ENCODE data around the gene SIK2.
"Not testable (repeated sequence)": the region's sequence is repeated elsewhere in the genome, so short reads cannot be mapped to it uniquely, and the experiment has no call there.

SIK2 gene

DNA sequence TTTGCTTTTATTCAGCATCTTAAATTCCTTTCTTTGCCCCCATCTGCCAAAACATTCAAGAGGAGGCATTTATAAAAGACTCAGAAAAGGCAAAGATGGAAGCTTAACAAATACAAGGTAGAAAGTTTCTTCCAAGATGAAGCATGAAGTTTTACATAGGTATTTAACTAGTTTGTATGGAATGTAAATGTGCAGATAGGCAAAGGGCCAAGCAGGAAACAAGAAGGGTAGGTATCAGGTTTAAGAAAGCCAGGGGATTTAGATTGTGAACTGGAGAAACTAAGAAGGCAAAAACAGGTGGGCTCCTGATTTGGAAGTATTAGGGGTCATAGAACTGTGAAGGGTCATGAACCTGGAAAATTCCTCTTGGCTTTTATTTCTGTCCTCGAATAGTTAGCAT lies 101.3 kb downstream of the SIK2 start:
- no peak for DNase-seq

DNA sequence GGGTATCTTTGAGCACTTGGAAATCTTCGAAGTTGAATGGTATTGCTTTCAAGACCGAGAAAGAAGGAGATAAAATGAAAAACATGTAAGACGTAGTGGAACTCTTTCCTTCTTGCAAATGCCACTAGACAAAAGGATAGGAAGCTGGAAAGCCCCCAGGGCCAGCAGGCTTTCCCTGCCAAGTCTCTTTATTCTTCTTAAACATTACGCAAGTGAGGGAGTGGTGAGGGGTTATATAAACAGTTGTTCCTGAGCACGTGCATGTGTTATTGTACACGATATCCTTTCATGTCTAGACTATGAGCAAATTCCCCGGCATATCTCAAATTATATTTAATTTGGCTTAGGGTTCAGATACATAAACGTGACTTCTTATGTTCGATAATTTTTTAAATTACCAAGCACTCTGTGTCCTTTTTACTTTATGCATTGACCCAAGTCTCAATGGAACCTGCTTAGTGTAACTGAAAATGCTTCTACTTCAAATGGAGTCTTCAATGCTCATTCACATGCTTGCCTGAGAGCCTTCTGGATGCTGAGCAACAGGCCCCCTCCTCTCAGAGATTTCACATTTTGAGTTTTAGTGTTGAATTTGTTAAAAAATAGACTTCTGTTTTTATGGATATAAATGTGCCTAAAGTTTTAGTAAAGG lies 104.9 kb downstream of the SIK2 start:
- DNase-seq, result no peak

DNA sequence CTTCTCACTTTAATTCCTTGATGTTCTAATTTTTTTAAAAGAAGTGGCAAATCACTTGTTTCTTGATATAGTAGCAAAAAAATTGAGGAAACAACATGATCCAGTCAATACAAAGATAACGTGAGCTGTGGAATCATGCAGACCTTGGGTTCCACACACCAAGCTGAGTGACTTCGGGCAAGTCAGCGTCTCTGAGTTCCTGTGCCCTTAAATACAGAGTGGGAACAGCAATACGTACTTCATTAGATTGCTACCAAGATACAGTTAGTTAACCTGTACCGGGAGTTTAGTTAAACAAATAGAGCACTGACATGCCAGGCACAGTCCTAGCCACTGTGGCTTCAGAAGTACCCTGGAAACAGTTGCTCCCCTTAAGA lies 105.4 kb downstream of the SIK2 start:
- no peak for DNase-seq

DNA sequence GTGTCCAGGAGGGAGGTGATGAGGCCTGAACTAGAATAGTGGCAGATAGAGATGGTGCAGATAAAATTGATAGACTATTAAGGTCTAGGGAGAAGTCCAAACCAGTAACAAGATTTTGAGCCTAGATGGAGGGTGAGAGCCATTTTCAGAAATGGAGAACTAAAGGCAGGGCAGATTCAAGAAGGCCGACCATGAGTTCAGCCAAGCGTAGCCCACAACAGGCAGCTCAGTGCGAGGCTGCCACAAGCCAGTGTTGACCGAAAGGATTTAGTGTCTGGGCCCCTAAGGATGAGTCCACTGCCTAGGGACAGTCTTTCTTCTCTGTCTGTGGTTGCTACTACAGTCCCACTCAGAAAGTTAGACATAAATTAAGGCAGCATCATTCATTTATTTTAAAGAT lies 112.3 kb downstream of the SIK2 start:
- no peak for DNase-seq

DNA sequence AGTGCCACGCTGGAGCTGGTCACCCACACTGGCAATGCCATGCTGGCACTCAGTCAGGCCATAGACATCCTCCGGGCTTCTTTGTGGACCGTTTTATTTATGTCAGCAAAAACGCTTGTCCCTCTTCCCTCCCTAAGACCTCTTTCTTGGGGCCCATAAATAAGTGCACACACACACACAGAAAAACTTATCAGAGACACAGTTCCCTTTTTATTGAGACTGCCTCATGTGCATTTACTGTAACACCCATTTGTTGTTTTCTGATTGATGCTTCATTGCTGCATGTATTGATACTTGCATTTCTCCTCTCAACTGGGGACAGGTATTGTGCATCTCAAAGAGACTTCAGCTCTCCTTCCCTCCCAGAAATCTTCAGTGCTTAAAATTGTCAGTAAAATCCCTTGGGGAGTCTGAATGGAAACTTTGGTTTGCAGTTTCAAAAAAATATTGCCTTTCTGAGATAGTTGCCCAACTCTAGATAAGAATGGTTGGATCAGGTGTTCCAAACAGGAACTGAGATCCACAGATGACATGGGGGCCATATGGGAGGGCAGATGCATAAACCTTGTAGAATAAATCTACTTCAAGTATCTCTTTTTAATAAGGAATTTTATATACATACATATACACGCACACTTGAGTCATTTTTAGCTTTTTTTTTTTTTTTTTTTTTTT lies 113.0 kb downstream of the SIK2 start:
- no peak for DNase-seq

DNA sequence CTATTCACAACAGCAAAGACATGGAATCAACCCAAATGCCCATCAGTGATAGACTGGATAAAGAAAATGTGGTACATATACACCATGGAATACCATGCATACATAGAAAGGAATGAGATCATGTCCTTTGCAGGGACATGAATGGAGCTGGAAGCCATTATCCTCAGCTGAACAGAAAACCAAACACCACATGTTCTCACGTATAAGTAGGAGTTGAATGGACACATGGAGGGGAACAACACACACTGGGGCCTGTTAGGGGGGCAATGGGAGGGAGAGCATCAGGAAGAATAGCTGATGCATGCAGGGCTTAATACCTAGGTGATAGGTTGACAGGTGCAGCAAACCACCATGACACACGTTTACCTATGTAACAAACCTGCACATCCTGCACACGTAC lies 115.4 kb downstream of the SIK2 start:
- not testable (repeated sequence) for DNase-seq

DNA sequence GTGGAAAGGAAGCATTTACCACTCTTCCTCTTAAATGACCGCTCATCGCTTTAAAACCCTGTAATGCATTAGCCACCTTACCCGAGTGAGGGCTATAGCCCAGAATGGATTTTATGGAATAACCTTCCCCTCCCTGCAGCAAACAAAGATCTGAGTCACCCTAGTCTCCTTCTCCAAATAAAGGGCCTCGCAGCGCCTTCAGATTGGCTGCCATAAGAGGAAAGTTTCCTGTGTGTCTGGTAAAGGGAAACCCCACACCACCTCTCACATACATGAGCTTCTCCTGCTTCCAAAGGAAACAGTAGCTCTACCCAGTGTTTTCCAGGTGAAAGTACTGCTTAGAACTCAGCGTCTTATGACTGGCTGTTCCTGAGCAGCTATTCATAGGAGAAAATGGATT lies 116.2 kb downstream of the SIK2 start:
- DNase-seq, result no peak

DNA sequence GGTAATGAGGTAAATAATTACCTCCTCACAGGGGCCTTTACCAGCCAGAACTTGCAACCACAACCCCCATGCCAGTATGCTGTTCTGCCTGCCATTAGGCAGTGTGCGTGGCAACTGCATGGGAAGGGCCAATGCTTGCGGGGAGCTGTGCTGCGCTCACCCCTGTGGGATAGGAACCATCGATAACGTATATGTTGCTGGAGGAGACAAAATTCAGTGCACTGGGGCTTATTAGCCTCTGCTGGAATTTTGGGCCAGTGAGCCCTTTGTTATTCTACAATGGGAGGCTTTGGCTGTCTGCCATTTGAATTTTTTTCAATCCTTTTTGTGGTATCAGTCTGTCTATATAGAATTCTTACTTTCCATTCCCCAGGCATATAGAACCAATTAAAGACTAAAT lies 116.6 kb downstream of the SIK2 start:
- DNase-seq, result no peak

DNA sequence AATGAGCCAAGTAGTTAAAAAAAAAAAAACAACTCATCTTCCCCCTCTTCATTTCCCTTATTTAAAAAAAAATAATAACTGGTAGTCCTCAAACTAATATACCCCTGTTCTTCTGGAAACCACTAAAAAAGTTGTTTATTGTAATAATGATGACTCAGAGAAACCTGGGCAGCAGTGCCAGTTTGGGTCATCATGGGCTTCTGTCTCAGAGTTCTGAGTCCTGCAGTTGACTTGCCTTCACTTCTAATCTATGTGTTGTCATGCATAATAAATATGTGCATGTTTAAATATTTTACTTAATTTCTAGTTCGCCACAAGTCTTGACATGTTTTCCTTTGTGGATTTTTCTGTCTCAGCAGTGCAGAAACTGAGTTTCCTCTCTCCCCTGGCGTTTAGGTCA lies 117.1 kb downstream of the SIK2 start:
- no peak for DNase-seq

DNA sequence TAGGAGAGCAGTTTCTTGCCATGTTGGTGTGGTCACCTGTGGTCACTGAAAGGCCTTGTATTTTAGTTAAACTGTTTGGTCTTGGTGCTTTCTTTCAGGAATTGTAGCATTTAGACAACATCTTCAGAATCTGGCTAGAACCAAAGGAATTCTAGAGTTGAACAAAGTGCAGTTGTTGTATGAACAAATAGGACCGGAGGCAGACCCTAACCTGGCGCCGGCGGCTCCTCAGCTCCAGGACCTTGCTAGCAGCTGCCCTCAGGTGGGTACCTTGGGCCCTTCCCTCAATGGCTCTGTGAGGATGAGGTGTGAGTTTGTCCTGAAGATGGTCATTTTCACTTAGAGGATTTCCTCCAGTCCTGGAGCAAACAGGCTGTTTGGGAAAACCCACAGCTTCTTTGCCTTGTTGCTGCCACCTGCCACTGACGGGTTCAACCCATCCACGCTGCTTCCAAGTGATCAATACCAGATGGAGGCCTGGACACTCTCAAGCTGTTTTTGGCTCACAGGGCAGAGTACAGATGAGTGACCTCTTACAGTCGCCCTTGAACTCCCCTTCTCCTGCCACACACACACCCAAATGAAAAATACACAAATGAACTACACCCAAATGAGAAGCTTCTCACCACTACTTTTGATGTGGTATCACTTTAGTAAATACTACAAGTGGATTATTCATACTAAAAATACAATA lies 118.7 kb downstream of the SIK2 start:
- DNase-seq, result no peak

DNA sequence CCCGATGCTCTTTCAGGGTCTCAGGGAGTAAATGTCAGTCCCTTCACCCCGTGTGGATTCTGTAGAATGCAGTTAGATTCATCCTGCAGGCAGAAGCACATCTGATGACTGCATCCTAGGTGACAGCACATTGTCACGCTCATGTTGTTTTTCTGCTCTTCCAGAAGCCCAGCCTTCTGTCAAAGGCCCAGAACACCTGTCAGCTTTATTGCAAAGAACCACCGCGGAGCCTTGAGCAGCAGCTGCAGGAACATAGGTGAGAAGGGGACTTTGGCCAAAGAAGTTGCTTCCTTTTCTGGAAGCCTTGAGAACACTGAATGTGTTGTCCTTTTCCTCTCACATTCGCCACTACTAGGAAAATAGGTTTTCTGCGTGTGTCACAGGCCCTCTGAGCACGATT lies 120.3 kb downstream of the SIK2 start:
- no peak for DNase-seq

DNA sequence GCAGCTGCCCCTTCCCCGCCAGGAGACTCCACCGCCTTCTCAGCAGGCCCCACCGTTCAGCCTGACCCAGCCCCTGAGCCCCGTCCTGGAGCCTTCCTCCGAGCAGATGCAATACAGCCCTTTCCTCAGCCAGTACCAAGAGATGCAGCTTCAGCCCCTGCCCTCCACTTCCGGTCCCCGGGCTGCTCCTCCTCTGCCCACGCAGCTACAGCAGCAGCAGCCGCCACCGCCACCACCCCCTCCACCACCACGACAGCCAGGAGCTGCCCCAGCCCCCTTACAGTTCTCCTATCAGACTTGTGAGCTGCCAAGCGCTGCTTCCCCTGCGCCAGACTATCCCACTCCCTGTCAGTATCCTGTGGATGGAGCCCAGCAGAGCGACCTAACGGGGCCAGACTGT lies 121.3 kb downstream of the SIK2 start:
- DNase-seq, result no peak

DNA sequence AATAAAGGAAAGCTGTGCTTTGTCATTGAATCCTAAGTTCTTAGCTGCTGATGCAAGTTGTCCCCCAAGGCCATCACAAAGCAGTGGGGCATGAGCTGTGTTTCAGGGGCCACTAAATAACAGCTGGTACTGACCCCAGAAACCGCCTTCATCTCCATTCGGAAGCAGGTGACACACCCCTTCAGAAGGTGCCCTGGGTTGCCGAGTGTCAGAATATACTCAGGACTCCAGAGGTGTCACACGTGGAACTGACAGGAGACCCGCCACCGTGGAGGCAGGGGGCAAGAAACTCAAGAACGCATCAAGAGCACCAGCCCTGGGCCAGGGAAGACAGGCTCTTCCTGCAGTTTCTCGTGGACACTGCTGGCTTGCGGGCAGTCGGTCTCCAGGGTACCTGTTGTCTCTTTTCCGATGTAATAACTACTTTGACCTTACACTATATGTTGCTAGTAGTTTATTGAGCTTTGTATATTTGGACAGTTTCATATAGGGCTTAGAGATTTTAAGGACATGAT lies 122.4 kb downstream of the SIK2 start:
- no peak for DNase-seq

DNA sequence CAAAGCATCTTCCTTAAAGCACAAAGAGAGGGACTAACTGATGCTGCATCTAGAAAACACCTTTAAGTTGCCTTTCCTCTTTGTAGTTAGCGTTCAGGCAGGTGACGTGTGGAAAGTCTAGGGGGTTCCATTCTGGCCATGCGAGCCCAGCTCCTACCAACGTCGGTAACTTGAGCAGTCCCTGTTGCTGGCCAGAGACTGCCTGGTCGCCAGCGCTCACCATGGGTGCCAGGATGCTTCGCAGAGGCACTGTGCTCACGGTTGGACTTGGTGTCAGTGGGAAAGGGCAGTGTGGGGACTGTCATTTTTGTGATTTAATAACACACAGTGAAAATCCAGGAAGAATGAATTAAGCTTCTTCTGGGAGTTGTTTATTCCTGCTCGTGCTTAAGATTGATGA lies 123.4 kb downstream of the SIK2 start:
- no peak for DNase-seq

DNA sequence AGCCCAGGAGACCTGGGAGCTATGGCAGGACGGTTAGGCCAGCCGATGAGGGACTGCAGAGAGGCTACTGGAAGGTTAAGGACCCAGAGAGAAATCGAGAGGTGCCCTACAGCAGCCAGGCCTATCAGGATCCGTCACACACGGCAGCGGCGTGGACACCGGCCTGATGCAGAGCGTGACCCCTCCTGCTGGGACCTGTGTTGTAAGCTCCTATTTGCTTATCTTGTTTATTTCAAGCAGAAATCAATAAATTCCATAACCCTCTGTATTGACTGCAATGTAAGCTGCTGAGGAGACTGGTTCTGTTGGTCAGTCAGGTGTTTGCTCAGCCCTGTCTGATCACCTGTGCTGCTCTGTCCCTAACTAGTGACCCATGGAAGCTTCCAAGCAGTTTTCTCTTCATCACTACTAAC lies 124.1 kb downstream of the SIK2 start:
- DNase-seq, result no peak

DNA sequence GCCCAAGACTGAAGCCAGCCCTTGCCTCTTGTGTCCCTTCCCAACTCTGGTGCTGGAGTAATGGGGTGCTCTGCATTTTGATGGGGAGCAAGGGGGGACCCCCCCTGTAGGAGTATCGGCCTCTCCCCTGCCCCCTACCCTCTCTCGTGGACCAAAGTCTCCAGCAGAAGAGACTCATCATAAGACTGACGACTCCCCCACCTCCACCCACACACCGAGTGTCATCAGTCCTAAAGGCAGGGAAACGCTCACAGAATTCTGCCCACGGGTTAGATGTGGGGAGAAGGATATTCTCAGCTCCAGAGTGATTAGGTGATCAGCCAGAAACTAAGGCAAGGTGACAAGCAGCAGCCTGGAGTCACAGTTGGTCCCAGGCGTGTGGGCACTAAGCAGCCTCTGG lies 125.2 kb downstream of the SIK2 start:
- DNase-seq, result no peak

DNA sequence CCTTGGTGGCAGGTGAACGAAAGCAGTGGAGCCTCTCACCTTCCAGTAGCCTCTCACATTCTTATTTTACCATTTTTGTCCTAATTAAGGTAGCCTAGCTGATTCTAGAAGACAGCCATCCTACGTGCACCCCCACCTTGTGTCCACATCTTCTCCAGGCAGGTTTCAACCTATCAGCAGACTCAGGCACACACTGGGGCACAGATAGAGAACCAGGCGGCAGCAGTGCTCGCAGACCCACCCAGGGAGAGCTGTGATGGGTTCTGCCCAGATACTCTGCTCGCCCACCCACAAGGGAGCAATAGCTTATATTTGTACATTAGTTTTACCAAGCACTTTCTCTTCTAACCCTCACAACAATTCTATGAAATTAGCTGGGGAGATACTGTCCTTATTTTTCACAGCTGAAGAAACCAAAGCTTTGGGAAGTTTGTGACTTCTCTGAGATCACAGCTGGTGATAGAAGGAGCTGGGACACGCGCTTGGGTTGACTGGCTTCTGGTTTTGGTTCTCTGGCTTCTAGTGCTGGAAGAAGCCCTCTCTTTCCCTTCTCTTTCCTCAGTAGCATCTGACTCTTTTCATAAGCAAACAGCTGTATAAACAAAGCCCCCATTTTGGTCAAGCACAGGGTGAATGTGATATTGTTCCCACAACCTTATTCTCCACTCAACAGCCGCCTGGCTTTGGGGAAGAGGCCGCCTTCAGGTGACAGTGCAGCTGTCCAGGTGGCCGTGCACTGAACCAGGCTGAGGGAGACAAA lies 127.0 kb downstream of the SIK2 start:
- DNase-seq, result no peak

DNA sequence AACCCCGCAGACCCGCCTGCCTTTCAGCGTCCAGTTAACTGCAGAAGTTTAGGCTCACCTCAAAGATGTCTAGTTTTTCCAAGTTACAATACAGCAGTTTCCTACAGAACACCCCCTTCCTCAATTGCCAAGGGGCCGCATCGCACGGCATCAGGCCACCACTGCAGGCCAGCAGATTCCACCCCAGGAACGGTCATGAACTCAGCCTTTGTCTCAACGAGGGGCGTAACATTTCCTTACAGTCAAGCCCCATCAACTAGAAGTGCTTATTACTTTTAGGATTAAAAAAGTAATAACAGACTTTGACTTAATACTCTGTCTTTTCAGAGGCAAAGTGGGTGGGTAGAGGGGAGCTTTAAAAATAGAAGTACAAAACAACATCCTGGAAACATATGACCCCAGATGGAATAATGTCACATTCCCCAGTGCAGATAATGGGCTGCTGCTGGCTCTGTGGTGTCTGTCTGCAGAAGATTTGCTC lies 127.6 kb downstream of the SIK2 start:
- DNase-seq, result no peak

DNA sequence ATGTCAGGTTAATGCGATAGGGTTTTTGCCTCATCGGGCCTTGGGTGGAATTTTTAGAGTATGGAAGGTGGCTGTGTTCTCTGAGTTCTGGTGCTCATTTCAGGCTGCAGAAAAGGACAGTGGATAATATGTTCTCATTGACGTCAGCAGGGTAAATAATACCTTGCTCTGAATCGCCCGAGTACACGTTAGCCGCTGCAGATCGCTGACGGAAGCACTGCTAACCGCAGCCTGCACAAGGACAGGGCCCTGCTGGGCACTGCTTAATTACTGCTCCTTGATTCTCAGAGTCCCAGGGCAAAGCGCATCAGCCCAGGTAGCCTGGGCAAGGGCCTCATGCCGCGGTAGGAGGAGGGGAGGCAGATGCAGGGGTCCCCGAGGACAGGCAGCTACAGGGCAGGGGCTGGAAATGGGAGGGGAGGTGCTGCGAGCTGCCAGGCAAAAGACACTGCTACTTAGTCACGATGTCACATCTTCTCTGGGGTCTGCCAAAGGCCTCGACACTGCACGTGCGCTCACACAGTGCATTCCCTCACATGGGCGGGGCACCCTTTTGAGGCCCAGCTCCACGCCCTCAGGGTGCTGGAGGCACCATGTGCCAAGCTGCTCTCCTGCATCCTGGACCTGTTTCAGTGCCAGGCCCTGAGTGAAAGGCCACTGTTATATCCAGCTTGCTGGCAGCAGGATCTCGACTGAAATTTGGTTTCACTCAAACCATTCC lies 128.8 kb downstream of the SIK2 start:
- peak in 1 of 2 experiments; percentile 27 for DNase-seq

DNA sequence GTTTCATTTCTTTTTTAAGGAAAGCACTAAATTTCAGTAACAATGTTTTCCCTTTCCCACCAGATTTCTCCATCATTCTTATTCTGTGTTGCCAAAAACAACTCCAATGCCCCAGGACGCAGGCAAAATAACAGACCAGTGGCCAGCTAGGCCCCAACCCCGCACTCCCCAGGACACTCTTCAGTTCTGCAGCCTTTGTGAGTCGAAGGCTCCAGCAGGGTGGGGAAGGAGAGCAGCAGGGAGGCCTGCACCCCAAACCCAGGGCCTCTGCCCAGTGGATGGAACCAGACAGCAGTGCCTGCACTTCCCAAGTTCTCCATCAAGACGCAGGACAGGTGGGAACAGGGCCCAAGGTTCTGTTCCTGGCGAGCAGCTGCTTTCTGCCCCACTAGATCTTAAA lies 129.6 kb downstream of the SIK2 start:
- no peak for DNase-seq

DNA sequence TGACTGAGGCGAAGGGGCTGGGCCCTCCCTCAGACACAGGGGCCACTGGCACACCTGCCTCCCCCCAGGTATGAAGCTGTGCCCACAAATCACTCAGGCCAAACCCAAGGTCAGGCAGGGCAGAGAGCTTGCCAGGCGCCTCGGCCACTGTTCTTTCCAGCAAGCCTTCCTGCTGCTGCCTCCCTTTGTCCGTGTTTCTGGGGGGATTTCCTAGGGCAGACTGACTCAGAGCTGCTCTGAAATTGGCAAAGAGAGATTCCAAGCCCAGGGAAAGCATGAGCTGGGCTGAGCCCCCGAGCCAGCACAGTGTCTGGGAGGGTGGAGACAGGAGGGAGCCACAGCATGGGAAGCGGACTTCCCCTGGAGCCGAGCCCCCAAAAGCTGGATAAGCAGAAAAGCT lies 130.8 kb downstream of the SIK2 start:
- no peak for DNase-seq

DNA sequence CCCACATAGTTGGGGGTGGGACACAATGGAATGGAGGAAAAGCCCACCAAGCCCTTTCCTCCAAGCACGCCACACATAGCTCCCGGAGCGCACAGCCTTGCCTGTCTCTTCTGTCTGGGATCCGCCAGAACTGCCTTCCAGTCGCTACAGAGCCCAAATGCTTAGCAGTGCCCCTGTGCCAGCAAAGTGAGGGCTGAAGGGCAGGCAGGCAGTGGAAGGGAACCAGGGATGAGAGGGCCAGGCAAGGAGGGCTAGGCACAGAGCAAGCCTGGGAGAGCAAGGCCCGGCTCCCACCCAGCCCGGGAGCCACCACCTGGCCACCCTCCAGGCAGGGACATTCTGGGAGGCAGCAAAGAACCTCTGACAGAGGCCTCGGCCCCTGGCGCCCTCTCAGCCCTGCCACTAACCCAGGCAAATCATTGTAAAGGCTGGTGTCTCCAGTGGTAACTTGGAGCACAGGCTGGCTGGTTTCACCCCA lies 131.4 kb downstream of the SIK2 start:
- no peak for DNase-seq

Measured in cerebellar nuclear complex (tissue), 1 donor.